OCI-LY1 (cell line): ENCODE data around the gene CRAMP1.

Source experiments
- H2AFZ ChIP-seq: fragments of 200-600 bp; sonication (generic), shearing (Covaris generic); 2 replicates; pipeline ENCODE4 v1.6.0; 2014; ENCODE audit warnings: antibody characterized with exemption, mild to moderate bottlenecking, low read length
- H3F3A ChIP-seq: fragments of 200-600 bp; sonication (generic), shearing (Covaris generic); 2 replicates; pipeline ENCODE4 v1.6.0; 2014; ENCODE audit warnings: mild to moderate bottlenecking, antibody characterized with exemption, low read length, moderate library complexity; ENCODE audit not compliant: insufficient read depth
- H3K27ac ChIP-seq: fragments of 200-600 bp; sonication (generic); 2 replicates; pipeline ENCODE4 v1.5.1; 2014; ENCODE audit warnings: low read length, mixed run types, mild to moderate bottlenecking, low read depth; ENCODE audit not compliant: poor library complexity, severe bottlenecking
- H3K27me3 ChIP-seq: fragments of 200-600 bp; sonication (generic); 2 replicates; pipeline ENCODE4 v1.6.0; 2014; ENCODE audit warnings: antibody characterized with exemption, mild to moderate bottlenecking, low read length, moderate library complexity; ENCODE audit not compliant: insufficient read depth
- H3K36me3 ChIP-seq: fragments of 200-600 bp; sonication (generic); 2 replicates; pipeline ENCODE4 v1.6.1; 2014; ENCODE audit warnings: mild to moderate bottlenecking, antibody characterized with exemption, low read length, moderate library complexity, mixed read lengths; ENCODE audit not compliant: insufficient read depth
- H3K4me1 ChIP-seq: fragments of 200-600 bp; sonication (generic); 2 replicates; pipeline ENCODE4 v1.5.1; 2014; ENCODE audit warnings: mild to moderate bottlenecking, low read length, moderate library complexity; ENCODE audit not compliant: insufficient read depth, severe bottlenecking
- H3K4me2 ChIP-seq: fragments of 200-600 bp; sonication (generic), shearing (Covaris generic); 2 replicates; pipeline ENCODE4 v1.6.1; 2014; ENCODE audit warnings: low read length
- H3K4me3 ChIP-seq: fragments of 200-600 bp; sonication (generic); 2 replicates; pipeline ENCODE4 v1.5.1; 2014; ENCODE audit warnings: low read length, low read depth, mild to moderate bottlenecking, mixed read lengths; ENCODE audit not compliant: poor library complexity, severe bottlenecking
- H3K79me2 ChIP-seq: fragments of 200-600 bp; shearing (Covaris generic); 2 replicates; pipeline ENCODE4 v1.6.1; 2016; ENCODE audit warnings: mixed run types, low read length, mixed read lengths; ENCODE audit not compliant: insufficient read depth
- H3K9ac ChIP-seq: fragments of 200-600 bp; sonication (generic), shearing (Covaris generic); 2 replicates; pipeline ENCODE4 v1.6.1; 2014; ENCODE audit warnings: mild to moderate bottlenecking, low read length, mixed read lengths
- H3K9me2 ChIP-seq: fragments of 200-600 bp; sonication (generic), shearing (Covaris generic); 2 replicates; pipeline ENCODE4 v1.6.1; 2014; ENCODE audit warnings: low read depth, mild to moderate bottlenecking, low read length, mixed read lengths
- H3K9me3 ChIP-seq: fragments of 200-600 bp; shearing (Covaris generic); 2 replicates; pipeline ENCODE4 v1.6.1; 2014; ENCODE audit warnings: low read length, mixed read lengths
- H4K20me1 ChIP-seq: fragments of 200-600 bp; sonication (generic), shearing (Covaris generic); 2 replicates; pipeline ENCODE4 v1.6.0; 2016; ENCODE audit warnings: mild to moderate bottlenecking, low read length; ENCODE audit not compliant: insufficient read depth
- CTCF ChIP-seq: fragments of 200-600 bp; sonication (generic), shearing (Covaris generic); IDR thresholded peaks from 2 replicates; pipeline ENCODE4 v1.5.1; 2017; ENCODE audit warnings: mild to moderate bottlenecking, antibody characterized with exemption, low read length, moderate library complexity, mixed read lengths
- EZH2 ChIP-seq: fragments of 200-600 bp; sonication (generic), shearing (Covaris generic); IDR thresholded peaks from 2 replicates; pipeline ENCODE4 v1.8.0; 2017; ENCODE audit warnings: borderline replicate concordance, mixed run types, mild to moderate bottlenecking, antibody characterized with exemption, low read length, moderate library complexity, mixed read lengths

The CRAMP1 gene

GRCh38 chr16:1677339-1677738 lies 65.2 kb downstream of the CRAMP1 start:
- no peaks in the 10 kb centered on the region; the same call in 1 of the 2 replicates for H3F3A ChIP-seq
- H4K20me1 ChIP-seq: no peaks in the 10 kb centered on the region
- no peaks in the 10 kb centered on the region for H3K9me3 ChIP-seq
- H3K27ac ChIP-seq: peak overlapping the region; percentile 56
- H3K4me2 ChIP-seq: peak overlapping the region; percentile 74
- H3K36me3 ChIP-seq: peaks cover 60% of the 10 kb centered on the region
- no peak for TF ChIP-seq CTCF
- no peak for TF ChIP-seq EZH2
- H3K4me1 ChIP-seq: peaks cover 34% of the 10 kb centered on the region
- peak overlapping the region; percentile 53 for H3K9ac ChIP-seq
- H3K79me2 ChIP-seq: peaks cover 39% of the 10 kb centered on the region
- peak overlapping the region; percentile 48 for H3K4me3 ChIP-seq
- no peaks in the 10 kb centered on the region for H3K27me3 ChIP-seq
- H2AFZ ChIP-seq: no peak overlapping the region
- no peaks in the 10 kb centered on the region for H3K9me2 ChIP-seq

DNA sequence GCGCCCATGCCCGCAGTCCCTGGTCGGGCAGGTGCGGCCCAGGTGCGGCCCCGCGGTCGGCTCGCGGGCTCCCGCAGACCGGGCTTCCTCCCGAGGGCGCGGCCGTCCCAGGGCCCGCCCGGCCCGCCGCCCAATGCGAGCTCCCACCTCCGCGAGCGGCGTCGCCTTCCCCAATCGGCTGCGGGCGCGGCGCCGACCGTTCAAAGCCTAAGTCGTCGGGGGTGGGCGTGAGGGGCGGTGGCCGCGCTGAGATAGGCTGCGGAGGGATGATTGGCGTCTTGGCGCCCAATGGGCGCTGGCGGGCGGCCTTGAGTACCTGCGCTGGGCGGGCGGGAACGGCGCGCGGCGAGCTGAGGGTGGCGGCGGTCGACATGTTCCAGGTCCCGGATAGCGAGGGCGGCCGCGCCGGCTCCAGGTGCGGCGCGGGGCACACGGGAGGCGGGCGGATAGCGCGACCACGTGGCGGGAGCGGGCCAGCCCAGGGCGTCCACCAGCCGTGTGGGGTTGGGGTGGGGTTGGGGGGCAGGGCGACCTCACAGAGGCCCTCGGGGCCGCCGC lies 65.9 kb downstream of the CRAMP1 start, which contains the start of gene JPT2:
Gene JPT2 (plus strand): TSS at position 338 of the 558 bp plus-strand sequence. CDS start 34 bp downstream, at position 372.
- Histone ChIP-seq H4K20me1 (no peaks in the 10 kb centered on the region), H3K27ac (peak within 1 kb of the TSS; percentile 56), H2AFZ (no peak within 1 kb of the TSS), H3K27me3 (no peaks in the 10 kb centered on the region), H3K4me1 (peaks cover 34% of the 10 kb centered on the region), H3K36me3 (peaks cover 53% of the 10 kb centered on the region), H3K9me3 (no peaks in the 10 kb centered on the region), H3K4me3 (peak within 1 kb of the TSS; percentile 88), H3K9ac (peak within 1 kb of the TSS; percentile 82), H3K9me2 (no peaks in the 10 kb centered on the region), H3F3A (no peaks in the 10 kb centered on the region; the same call in 1 of the 2 replicates), H3K79me2 (peaks cover 44% of the 10 kb centered on the region), H3K4me2 (peak within 1 kb of the TSS; percentile 74)
- TF ChIP-seq CTCF (no peak), EZH2 (no peak)

DNA sequence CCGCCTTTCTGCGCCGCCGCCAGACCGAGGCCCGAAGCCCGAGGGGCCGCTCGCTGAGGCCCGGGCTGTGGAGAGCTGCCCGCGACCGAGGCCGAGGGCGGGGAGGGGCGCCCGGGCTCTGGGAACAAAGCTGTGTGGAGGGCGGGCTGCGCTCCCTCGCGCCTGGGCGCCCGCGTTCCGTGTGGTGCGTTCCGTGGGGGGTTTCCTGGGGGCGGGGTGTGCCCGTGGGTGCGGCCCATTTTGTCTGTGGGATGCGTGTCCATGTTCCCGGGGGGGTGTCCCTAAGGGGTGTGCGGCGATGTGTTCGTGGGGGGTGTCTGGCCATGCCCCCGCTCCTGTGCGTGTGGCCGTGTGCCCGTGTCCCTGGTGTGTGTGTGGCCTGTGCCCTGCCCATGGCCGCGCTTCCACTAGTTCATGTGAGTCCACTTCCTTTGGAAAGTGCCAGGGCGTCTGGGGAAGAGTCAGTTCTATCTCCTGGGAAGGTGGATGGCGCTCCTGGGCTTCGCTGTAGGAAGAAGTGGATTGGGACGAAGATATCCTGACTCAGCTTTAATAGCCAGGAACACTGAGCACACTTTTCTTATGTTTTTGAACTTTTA lies 66.4 kb downstream of the CRAMP1 start:
- H3K4me3 ChIP-seq: peak overlapping the region; percentile 88
- H4K20me1 ChIP-seq: no peaks in the 10 kb centered on the region
- peaks cover 53% of the 10 kb centered on the region for H3K36me3 ChIP-seq
- H3K27ac ChIP-seq: peak overlapping the region; percentile 52
- H3F3A ChIP-seq: no peaks in the 10 kb centered on the region; the same call in 1 of the 2 replicates
- peak overlapping the region; percentile 82 for H3K9ac ChIP-seq
- no peaks in the 10 kb centered on the region for H3K9me3 ChIP-seq
- no peaks in the 10 kb centered on the region for H3K9me2 ChIP-seq
- H3K27me3 ChIP-seq: no peaks in the 10 kb centered on the region
- peak overlapping the region; percentile 70 for H3K4me2 ChIP-seq
- H2AFZ ChIP-seq: no peak overlapping the region
- TF ChIP-seq EZH2 (no peak), CTCF (no peak)
- peaks cover 34% of the 10 kb centered on the region for H3K4me1 ChIP-seq
- peaks cover 49% of the 10 kb centered on the region for H3K79me2 ChIP-seq
